Activated CD4-positive, alpha-beta T cell treated with anti-CD3 and anti-CD28 coated beads for 4 hours (primary cell): Measurements from ENCODE around the gene RELL1.

ENCODE experiments used
- DNase-seq, 2 donors: peaks; one replicate each; pipeline ENCODE4 v3.0.0-alpha.2; 2020

RELL1 gene

GRCh38 chr4:37631551-37631950 is 54.6 kb downstream of the RELL1 start:
- no peak for DNase-seq

- no peak for DNase-seq
These were observed 56.5 kb downstream of the RELL1 start for GRCh38 chr4:37629713-37630112.

- no peak for DNase-seq
These were observed 57.1 kb downstream of the RELL1 start for GRCh38 chr4:37628977-37629609.

- DNase-seq: no peak
These were observed 58.9 kb downstream of the RELL1 start for GRCh38 chr4:37627263-37627662.

- no peak for DNase-seq
These were observed 60.7 kb downstream of the RELL1 start for GRCh38 chr4:37625499-37625898.

GRCh38 chr4:37623940-37624339 is 62.2 kb downstream of the RELL1 start:
- DNase-seq: no peak

GRCh38 chr4:37623125-37623524 is 63.1 kb downstream of the RELL1 start:
- DNase-seq: no peak

DNA sequence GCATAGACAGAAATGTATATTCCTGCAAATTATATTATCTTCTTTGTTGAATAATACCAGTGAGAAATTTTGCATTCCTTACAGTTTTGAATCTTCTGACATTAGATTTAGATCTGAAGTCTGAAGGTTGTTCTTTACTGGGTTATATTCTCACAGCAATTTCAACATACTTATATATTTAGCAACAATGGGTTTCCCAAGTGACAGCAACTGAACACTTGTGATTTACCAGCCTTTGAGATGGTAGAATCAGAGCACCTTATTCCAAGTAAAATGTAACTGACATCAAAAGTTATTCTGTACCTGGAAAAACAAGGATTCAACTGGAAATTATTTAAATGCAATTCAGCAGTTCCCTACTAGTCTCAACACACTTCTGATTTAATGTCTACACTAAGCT is 66.0 kb downstream of the RELL1 start:
- no peak for DNase-seq

- DNase-seq: no peak
These were observed 70.5 kb downstream of the RELL1 start for GRCh38 chr4:37615720-37616063.

- no peak for DNase-seq
These were observed 71.0 kb downstream of the RELL1 start for GRCh38 chr4:37615059-37615719.

DNA sequence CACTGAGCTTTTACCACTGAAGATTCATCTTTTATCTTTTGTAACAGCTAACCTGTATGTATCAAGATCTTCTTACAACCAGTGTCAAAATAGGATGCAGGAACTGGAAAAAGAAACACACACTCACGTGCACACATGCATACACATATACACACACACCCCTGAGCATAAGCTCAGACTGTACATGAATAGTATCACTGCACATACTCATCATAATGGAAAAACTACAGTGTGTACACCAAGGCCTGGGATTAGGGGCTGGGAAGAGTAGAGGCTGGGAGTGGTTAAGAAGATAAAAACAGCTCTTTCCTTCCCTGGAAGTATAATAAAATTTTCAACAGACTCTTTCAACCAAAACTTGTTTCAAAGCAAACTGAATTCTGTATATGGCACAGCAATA is 73.4 kb downstream of the RELL1 start:
- DNase-seq: no peak

DNA sequence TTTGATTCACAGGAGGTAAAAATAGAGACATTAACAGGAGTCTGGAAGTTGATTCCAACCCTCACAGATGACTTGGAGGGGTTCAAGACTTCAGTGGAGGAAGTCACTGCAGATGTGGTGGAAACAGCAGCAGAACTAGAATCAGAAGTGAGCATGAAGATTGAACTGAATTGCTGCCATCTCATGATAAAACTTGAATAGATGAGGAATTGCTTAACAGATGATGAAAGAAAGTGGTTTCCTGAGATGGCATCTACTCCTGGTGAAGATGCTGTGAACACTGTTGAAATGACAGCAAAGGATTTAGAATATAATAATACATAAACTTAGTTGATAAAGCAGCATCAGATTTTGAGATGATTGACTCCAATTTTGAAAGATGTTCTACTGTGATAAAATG is 76.5 kb downstream of the RELL1 start:
- no peak for DNase-seq

- DNase-seq: no peak
These were observed 79.2 kb downstream of the RELL1 start for GRCh38 chr4:37607018-37607417.

DNA sequence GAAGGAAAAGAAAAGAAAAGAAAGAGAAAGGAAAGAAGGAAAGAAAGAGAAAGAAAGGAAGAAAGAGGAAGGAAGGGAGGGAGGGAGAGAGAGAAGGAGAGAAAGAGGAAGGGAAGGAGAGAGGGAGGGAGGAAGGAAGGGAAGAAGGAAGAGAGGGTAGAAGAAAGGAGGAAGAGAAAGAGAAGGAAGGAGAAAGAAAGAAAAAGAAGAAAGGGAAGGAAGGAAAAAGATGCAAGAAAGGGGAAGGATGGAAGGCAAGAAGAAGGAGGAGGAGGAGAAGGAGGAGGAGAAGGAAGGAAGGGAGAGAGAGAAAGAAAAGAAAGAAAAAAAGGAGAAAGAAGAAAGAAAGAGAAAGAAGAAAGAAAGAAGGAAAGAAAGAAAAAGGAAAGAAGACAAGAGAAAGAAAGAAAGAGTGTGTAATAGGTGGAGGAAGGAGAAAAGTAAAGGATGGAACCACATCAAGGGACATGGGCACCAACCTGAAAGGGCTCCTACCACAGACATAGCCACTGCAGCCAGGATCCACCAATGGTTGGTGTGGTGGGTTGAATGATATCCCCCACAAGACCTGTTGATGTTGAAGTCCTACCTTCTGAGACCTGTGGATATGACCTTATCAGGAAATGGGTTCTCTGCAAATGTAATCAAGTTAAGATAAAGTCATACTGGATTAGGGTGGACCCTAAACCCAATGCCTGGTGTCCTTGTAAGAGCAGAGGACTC is 80.2 kb downstream of the RELL1 start:
- no peak for DNase-seq

GRCh38 chr4:37604461-37604860 is 81.7 kb downstream of the RELL1 start:
- DNase-seq: no peak

- DNase-seq: no peak
These were observed 82.5 kb downstream of the RELL1 start for GRCh38 chr4:37603711-37604110.

DNA sequence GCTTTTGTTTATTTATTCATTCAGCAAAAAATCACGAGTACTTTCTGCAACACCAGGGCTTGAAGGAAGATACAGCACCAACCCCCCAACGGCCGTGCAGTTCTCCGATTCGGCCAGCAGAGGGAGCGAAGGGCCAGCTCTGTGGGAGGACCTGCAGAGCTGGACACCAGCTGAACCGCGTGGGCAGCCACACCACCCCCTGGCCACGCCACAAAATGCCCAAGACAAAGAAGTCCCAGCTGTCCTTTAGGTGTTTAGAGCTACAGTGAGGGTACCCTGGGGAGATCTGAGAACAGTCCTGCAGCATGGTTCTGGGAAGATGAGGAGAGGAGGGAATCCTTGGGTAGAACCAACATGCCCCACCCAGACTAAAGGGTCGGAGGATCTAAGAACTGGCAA is 83.1 kb downstream of the RELL1 start:
- peak; percentile 55 to 76 for DNase-seq

DNA sequence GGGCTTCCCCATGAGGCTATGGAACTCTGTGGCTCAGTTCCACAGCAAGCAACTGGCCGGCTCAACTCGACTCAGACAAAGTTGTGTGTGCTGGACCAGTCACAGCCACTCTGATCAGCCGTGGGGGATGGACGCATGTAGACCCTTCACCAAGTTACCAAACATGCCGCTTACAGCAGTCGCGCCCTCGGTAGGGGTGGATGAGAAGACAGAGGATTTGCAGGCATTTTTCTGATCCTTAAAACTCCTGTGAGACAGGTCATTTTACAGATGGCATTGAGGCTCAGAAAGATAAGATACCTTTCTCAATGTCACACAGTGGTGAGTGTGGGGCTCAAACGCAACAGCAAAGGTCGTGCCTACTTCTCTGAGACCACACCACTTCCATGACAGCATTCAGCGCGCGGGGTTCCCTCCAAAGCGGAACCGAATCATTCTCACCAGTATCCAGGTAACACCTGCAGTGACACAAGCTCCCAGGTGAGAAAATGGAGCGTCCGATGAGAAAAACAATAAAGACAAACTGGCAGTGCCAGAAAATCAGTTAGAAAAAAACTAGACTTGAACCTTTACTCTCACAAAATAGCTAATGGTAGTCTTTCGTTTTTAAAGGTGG is 83.6 kb downstream of the RELL1 start:
- no peak for DNase-seq

DNA sequence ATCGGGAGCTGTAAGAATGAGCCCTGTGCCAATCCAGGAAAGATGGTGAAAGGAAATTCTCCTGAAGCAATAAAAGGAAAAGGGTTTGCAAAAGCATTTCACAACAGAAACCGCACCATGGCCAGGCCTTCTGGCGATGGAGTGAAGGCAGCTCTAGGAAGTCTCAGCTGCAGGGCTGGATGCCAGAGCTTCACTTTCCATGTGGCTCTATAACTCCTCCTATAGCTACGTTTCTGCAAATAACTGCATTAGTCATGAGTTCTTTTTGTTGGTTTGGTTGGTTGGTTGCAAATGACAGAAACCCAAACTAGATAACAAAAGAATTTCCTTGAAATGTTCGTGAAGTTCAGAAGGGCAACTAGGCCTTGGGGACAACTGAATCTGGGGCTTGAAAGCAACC is 84.6 kb downstream of the RELL1 start:
- no peak for DNase-seq

DNA sequence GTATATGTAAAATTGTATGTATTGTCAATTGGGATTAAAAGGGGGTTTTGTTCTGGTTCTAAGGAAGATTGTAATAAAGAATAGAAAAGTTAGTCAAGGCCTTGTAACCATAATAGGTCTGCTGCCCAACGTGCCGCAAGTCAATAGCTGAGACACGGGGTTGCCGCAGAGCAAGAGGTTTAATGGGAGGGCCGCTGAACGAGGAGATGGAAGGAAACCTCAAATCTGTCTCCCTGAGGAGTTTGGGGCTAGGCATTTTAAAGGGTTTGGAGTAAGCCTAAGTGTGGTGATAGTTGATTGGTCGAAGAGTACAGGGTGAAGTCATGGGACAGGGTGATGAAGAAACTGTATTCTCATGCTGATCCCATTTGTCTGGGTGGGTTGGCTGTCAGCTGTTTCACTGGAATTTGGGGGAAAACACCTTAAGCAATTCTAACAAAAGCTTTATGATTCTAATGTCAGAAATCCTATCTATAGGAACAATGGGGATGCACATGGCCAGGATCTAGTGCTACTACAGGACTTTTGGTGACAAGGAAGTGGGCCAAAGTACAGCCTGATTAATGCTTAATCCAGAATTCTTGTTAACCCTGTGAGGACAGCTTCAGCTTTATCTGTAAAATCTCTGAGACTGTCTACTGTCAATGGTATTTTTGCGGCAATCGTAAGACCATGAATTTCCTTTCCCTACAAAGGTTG is 86.9 kb downstream of the RELL1 start:
- no peak for DNase-seq

- no peak for DNase-seq
These were observed 89.1 kb downstream of the RELL1 start for GRCh38 chr4:37597034-37597433.

GRCh38 chr4:37595875-37596680 is 90.1 kb downstream of the RELL1 start:
- DNase-seq: no peak

- DNase-seq: no peak
These were observed 92.1 kb downstream of the RELL1 start for GRCh38 chr4:37594099-37594498.
